GM12801 (cell line): ENCODE results near the gene GNAL.

Experiments used
- CTCF ChIP-seq: IDR thresholded peaks from one replicate; pipeline ENCODE4 v1.5.1; 2011; ENCODE audit warnings: control low read depth; ENCODE audit not compliant: insufficient read length; ENCODE audit errors: extremely low read depth

The GNAL gene

GRCh38 chr18:11657554-11657953 is 31.5 kb upstream of the GNAL start:
- no peak for TF ChIP-seq CTCF

- TF ChIP-seq CTCF, result no peak
These were observed 31.0 kb upstream of the GNAL start for GRCh38 chr18:11658019-11658418.

- no peak for TF ChIP-seq CTCF
These were observed 30.1 kb upstream of the GNAL start for GRCh38 chr18:11658989-11659388.

GRCh38 chr18:11660691-11661090 is 28.4 kb upstream of the GNAL start:
- no peak for TF ChIP-seq CTCF

GRCh38 chr18:11661430-11661829 is 27.6 kb upstream of the GNAL start:
- no peak for TF ChIP-seq CTCF

GRCh38 chr18:11663439-11664029 is 25.5 kb upstream of the GNAL start:
- no peak for TF ChIP-seq CTCF

GRCh38 chr18:11664286-11664685 is 24.8 kb upstream of the GNAL start:
- TF ChIP-seq CTCF, result no peak
